GM12878 (cell line): Measurements from ENCODE around the gene LRRC51. TPM values are rescaled to one million over a fixed set of nuclear protein-coding genes. Genes with fewer than 3 reads are reported as not detected.
A peak's percentile ranks its signal among the peaks of the same experiment; 100 is the strongest.

Experiments
- ATAC-seq: fragments of 200-7000 bp; cut with Tn5 transposase; 3 replicates; pipeline ENCODE4 v1.9.1; 2020; ENCODE audit warnings: mild to moderate bottlenecking, moderate library complexity
- BruUV-seq: library from RNA; stranded (reverse); fragments of 400-500 nt; replicated peaks from 2 replicates; lab custom pipeline; 2021; lab: Mats Ljungman, UMichigan
- CTCF ChIA-PET: fragments of 300-600 bp; sonication (Branson Sonifier 250); formaldehyde crosslinking; extraction: SDS; loops from one replicate; lab custom pipeline; 2021; ENCODE audit warnings: inconsistent platforms; lab: Yijun Ruan, JAX
- POLR2A ChIA-PET: fragments of 350-600 bp; formaldehyde crosslinking; extraction: SDS; loops from one replicate; lab custom pipeline; 2021; ENCODE audit warnings: inconsistent platforms; lab: Charles Lee
- RAD21 ChIA-PET: fragments of 300-600 bp; sonication (Branson Sonifier 250); formaldehyde crosslinking; loops from one replicate; lab custom pipeline; 2023; ENCODE audit warnings: antibody characterized with exemption; ENCODE audit not compliant: unreplicated experiment; lab: Charles Lee
- SMC1A ChIA-PET: fragments of 300-600 bp; sonication (Branson Sonifier 250); formaldehyde crosslinking; loops from one replicate; lab custom pipeline; 2023; ENCODE audit not compliant: unreplicated experiment, uncharacterized antibody; lab: Charles Lee
- DNase-seq: peaks from one replicate; pipeline ENCODE4 v3.0.0-alpha.2; 2011; ENCODE audit warnings: low read depth, low spot score
- FAIRE-seq: peaks from 3 replicates; lab custom pipeline; 2011; peaks lifted over from hg19 to GRCh38; lab: Jason Lieb, UNC
- H2AFZ ChIP-seq: 2 replicates; pipeline ENCODE4 v1.6.0; 2011; ENCODE audit warnings: low read depth, low read length, control low read depth; ENCODE audit not compliant: control insufficient read depth
- H3K27ac ChIP-seq: 2 replicates; pipeline ENCODE4 v1.5.1; 2011; ENCODE audit warnings: control low read depth; ENCODE audit not compliant: control insufficient read depth, insufficient read depth
- H3K27me3 ChIP-seq, 2 experiments: replicated peaks in 1 of 2; 2 replicates each; pipeline versions ENCODE4 v1.6.0 to v1.6.1; 2011; ENCODE audit warnings: low read length in 1 of 2; ENCODE audit not compliant: control insufficient read depth in 2 of 2, insufficient read depth in 2 of 2
- H3K36me3 ChIP-seq, 2 experiments: 2 replicates each; pipeline ENCODE4 v1.5.1; 2011; ENCODE audit warnings: low read length in 1 of 2; ENCODE audit not compliant: control insufficient read depth in 2 of 2, insufficient read depth in 2 of 2
- H3K4me1 ChIP-seq: 2 replicates; pipeline ENCODE4 v1.6.1; 2011; ENCODE audit warnings: mild to moderate bottlenecking, low read length, moderate library complexity, mixed read lengths; ENCODE audit not compliant: control insufficient read depth, insufficient read depth
- H3K4me2 ChIP-seq: 2 replicates; pipeline ENCODE4 v1.6.0; 2011; ENCODE audit warnings: control low read depth; ENCODE audit not compliant: control insufficient read depth, insufficient read depth
- H3K4me3 ChIP-seq: fragments of 200-600 bp; sonication (generic); 2 replicates; pipeline ENCODE4 v1.5.1; 2016
- H3K79me2 ChIP-seq: 2 replicates; pipeline ENCODE4 v1.6.0; 2011; ENCODE audit warnings: low read length; ENCODE audit not compliant: control insufficient read depth, insufficient read depth
- H3K9ac ChIP-seq: 2 replicates; pipeline ENCODE4 v1.8.0; 2011; ENCODE audit warnings: low read length, control low read depth, mixed read lengths; ENCODE audit not compliant: control insufficient read depth, insufficient read depth
- H3K9me3 ChIP-seq: replicated peaks from 3 replicates; pipeline ENCODE4 v1.5.1; 2011; ENCODE audit warnings: mild to moderate bottlenecking, low read length; ENCODE audit not compliant: control insufficient read depth, insufficient read depth
- H4K20me1 ChIP-seq: 2 replicates; pipeline ENCODE4 v1.6.0; 2011; ENCODE audit not compliant: control insufficient read depth, insufficient read depth
- HDGF ChIP-seq: fragments of 450-650 bp; IDR thresholded peaks from 2 replicates; pipeline ENCODE4 v1.6.1; 2016; ENCODE audit warnings: antibody characterized with exemption
- IKZF1 ChIP-seq: fragments of 450-650 bp; conservative IDR thresholded peaks from 2 replicates; pipeline ENCODE4 v1.6.1; 2017; ENCODE audit warnings: antibody characterized with exemption, mild to moderate bottlenecking
- PAX8 ChIP-seq: fragments of 450-650 bp; IDR thresholded peaks from 2 replicates; pipeline ENCODE4 v1.6.1; 2017; ENCODE audit warnings: mild to moderate bottlenecking, moderate library complexity
- RELA ChIP-seq: fragments of 450-650 bp; IDR thresholded peaks from 2 replicates; pipeline ENCODE4 v1.8.0; 2014; ENCODE audit warnings: borderline replicate concordance; ENCODE audit not compliant: partially characterized antibody
- TARDBP ChIP-seq: IDR thresholded peaks from 2 replicates; pipeline ENCODE4 v1.6.1; 2016; ENCODE audit warnings: borderline replicate concordance
- ZNF384 ChIP-seq: IDR thresholded peaks from 2 replicates; pipeline ENCODE4 v1.6.1; 2012; ENCODE audit warnings: low read depth, mild to moderate bottlenecking, low read length, improper control_type of control experiment, borderline replicate concordance
- WGBS: methylation state at CpG from one replicate; pipeline ENCODE4 v1.1.6; 2016; ENCODE audit warnings: low lambda C conversion rate; ENCODE audit not compliant: insufficient replicate concordance, insufficient coverage; ENCODE audit errors: missing lambda C conversion rate; 5-methylcytosine and 5-hydroxymethylcytosine counted together
- in situ Hi-C: fragments of 300-500 bp; cut with MboI; formaldehyde crosslinking; loops from 9 replicates; pipeline ENCODE4 v1.14.3; 2018; ENCODE audit warnings: mixed read lengths
- intact Hi-C: fragments of 100-400 bp; cut with micrococcal nuclease; formaldehyde crosslinking; loops from one replicate; pipeline ENCODE4 v1.14.2; 2022; ENCODE audit not compliant: unreplicated experiment
- polyA plus RNA-seq, 11 experiments: library from polyadenylated mRNA; depleted of rRNA in 4 of 11; unstranded in 6 of 11; stranded (reverse) in 5 of 11; fragments of >200 nt; fragmentation: Nextera tagmentation in 4 of 11; fragmentation: Illumina TruSeq in 1 of 11; extraction: Ambion mirVana in 4 of 11; extraction: Trizol in 1 of 11; gene quantifications; 1 replicate in 1 of 11; 2 replicates in 10 of 11; pipeline versions ENCODE4 v1.2.1 to v1.2.3, GENCODE V29; 2011 to 2016; ENCODE audit warnings: inconsistent platforms in 2 of 11, missing spikeins in 2 of 11, low read depth in 1 of 11
- total RNA-seq, 4 experiments: library from RNA; depleted of rRNA in 3 of 4; stranded (reverse); fragments of >200 nt in 3 of 4; fragmentation: Illumina TruSeq in 1 of 4; extraction: Trizol in 1 of 4; gene quantifications; 2 replicates each; pipeline versions ENCODE4 v1.2.1 to v1.2.3, GENCODE V29; 2013 to 2021
- TF ChIP-seq, protein P1 (sequence below): fragments of 450-650 bp; IDR thresholded peaks from 2 replicates; pipeline ENCODE4 v1.6.1; 2017; ENCODE audit warnings: low read depth, mild to moderate bottlenecking, moderate library complexity
- TF ChIP-seq, protein P2 (sequence below): fragments of 450-650 bp; IDR thresholded peaks from 2 replicates; pipeline ENCODE4 v1.6.1; 2016; ENCODE audit warnings: mild to moderate bottlenecking, moderate library complexity, borderline replicate concordance
- TF ChIP-seq, protein P3 (sequence below): fragments of 150-350 bp; IDR thresholded peaks from 2 replicates; pipeline ENCODE4 v1.6.1; 2016; ENCODE audit warnings: low read depth, low read length

Gene LRRC51
- total and polyA plus RNA-seq, 10 of the 15 experiments (the other 5 are each of a cell fraction or from before 2014, with no cell fraction given) = 2.6 to 8.6 (median 5.4) TPM

DNA sequence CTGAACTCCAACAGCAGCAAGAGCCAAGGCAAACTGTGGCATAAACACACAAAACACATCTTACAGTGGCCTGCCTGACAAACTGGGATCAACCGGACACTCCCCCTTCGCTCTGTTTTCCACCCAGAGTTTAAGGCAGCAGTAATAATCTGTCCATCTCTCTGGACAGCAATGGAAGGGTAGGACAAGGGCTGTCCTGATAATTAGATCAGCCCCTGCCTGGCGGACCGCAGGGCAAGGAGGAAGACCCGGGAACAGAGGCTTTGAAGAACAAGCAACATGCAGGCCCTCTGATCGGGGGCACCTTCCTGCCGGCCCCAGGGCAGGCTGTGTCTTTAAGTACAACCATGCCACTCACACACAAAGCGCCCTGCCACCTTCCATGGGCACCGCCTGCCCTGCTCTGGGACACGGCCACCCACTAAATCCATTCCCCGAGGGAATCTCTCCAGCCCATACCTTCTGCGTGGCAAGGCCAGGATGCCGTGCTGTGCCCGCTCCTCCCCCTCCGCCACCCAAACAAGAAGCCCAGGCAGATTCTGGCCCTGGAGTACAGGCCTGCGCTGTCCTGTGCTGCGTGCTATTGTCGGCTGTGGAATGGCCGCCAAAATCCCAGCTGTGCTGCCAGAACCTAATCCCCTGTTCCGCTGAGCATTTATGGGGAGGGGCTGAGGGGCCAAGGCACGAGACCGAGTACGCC is 39.1 kb upstream of the LRRC51 start:
- ATAC-seq = peak; percentile 69
- peaks cover 4 to 8% of the 10 kb centered on the region in 2 experiments for H3K36me3 ChIP-seq
- no peaks in the 10 kb centered on the region for H3K27me3 ChIP-seq
- H2AFZ ChIP-seq = peak overlapping the region; percentile 93
- intact Hi-C loops = loop anchor here (2.0 kb wide), 1 partner anchor 39 kb away; the partner anchor contains the start of genes LRRC51 and NUMA1
- no peaks in the 10 kb centered on the region for H3K9me3 ChIP-seq
- ChIA-PET RAD21 (interaction anchor here (3.3 to 4.7 kb wide), 2 partner anchors 29 to 44 kb away, joined by 16 to 46 read pairs; no protein-coding TSS in a partner anchor), POLR2A (interaction anchor here (1.2 to 3.9 kb wide), 4 partner anchors 9 to 71 kb away, joined by 3 to 15 read pairs (median 8); partner anchors contain the start of gene ANAPC15), SMC1A (interaction anchor here (1.0 to 4.3 kb wide), 7 partner anchors 9 to 49 kb away, joined by 3 to 48 read pairs (median 10); no protein-coding TSS in a partner anchor), CTCF (interaction anchor here (1.3 to 4.4 kb wide), 8 partner anchors 9 to 390 kb away, joined by 4 to 33 read pairs (median 7); no protein-coding TSS in a partner anchor)
- H3K4me1 ChIP-seq = peaks cover 35% of the 10 kb centered on the region
- 15% methylated on average over 23 of the region's 23 CpGs for WGBS
- in situ Hi-C loops = no loop called here
- H4K20me1 ChIP-seq = no peaks in the 10 kb centered on the region
- no peak for DNase-seq
- H3K9ac ChIP-seq = peak overlapping the region; percentile 82
- FAIRE-seq = peak; percentile 61
- no TSS peak for BruUV-seq
- peak overlapping the region; percentile 88 for H3K4me2 ChIP-seq
- peak overlapping the region; percentile 71 for H3K27ac ChIP-seq
- peak overlapping the region; percentile 65 for H3K4me3 ChIP-seq
- H3K79me2 ChIP-seq = peaks cover 64% of the 10 kb centered on the region
- no peak for TF ChIP-seq RELA
- no peak for TF ChIP-seq ZNF384
- peak; percentile 45; the same call in 1 of the 2 replicates for TF ChIP-seq IKZF1
- TF ChIP-seq, protein P1, sequence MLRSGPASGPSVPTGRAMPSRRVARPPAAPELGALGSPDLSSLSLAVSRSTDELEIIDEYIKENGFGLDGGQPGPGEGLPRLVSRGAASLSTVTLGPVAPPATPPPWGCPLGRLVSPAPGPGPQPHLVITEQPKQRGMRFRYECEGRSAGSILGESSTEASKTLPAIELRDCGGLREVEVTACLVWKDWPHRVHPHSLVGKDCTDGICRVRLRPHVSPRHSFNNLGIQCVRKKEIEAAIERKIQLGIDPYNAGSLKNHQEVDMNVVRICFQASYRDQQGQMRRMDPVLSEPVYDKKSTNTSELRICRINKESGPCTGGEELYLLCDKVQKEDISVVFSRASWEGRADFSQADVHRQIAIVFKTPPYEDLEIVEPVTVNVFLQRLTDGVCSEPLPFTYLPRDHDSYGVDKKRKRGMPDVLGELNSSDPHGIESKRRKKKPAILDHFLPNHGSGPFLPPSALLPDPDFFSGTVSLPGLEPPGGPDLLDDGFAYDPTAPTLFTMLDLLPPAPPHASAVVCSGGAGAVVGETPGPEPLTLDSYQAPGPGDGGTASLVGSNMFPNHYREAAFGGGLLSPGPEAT = 0 out of 2 replicates have a peak, but pooled peaks have one; percentile 20
- TF ChIP-seq, protein P2, sequence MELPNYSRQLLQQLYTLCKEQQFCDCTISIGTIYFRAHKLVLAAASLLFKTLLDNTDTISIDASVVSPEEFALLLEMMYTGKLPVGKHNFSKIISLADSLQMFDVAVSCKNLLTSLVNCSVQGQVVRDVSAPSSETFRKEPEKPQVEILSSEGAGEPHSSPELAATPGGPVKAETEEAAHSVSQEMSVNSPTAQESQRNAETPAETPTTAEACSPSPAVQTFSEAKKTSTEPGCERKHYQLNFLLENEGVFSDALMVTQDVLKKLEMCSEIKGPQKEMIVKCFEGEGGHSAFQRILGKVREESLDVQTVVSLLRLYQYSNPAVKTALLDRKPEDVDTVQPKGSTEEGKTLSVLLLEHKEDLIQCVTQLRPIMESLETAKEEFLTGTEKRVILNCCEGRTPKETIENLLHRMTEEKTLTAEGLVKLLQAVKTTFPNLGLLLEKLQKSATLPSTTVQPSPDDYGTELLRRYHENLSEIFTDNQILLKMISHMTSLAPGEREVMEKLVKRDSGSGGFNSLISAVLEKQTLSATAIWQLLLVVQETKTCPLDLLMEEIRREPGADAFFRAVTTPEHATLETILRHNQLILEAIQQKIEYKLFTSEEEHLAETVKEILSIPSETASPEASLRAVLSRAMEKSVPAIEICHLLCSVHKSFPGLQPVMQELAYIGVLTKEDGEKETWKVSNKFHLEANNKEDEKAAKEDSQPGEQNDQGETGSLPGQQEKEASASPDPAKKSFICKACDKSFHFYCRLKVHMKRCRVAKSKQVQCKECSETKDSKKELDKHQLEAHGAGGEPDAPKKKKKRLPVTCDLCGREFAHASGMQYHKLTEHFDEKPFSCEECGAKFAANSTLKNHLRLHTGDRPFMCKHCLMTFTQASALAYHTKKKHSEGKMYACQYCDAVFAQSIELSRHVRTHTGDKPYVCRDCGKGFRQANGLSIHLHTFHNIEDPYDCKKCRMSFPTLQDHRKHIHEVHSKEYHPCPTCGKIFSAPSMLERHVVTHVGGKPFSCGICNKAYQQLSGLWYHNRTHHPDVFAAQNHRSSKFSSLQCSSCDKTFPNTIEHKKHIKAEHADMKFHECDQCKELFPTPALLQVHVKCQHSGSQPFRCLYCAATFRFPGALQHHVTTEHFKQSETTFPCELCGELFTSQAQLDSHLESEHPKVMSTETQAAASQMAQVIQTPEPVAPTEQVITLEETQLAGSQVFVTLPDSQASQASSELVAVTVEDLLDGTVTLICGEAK = peak; percentile 12; the same call in 1 of the 2 replicates
- TF ChIP-seq PAX8 = no peak
- peak; percentile 19; the same call in 1 of the 2 replicates for TF ChIP-seq HDGF
- TF ChIP-seq, protein P3, sequence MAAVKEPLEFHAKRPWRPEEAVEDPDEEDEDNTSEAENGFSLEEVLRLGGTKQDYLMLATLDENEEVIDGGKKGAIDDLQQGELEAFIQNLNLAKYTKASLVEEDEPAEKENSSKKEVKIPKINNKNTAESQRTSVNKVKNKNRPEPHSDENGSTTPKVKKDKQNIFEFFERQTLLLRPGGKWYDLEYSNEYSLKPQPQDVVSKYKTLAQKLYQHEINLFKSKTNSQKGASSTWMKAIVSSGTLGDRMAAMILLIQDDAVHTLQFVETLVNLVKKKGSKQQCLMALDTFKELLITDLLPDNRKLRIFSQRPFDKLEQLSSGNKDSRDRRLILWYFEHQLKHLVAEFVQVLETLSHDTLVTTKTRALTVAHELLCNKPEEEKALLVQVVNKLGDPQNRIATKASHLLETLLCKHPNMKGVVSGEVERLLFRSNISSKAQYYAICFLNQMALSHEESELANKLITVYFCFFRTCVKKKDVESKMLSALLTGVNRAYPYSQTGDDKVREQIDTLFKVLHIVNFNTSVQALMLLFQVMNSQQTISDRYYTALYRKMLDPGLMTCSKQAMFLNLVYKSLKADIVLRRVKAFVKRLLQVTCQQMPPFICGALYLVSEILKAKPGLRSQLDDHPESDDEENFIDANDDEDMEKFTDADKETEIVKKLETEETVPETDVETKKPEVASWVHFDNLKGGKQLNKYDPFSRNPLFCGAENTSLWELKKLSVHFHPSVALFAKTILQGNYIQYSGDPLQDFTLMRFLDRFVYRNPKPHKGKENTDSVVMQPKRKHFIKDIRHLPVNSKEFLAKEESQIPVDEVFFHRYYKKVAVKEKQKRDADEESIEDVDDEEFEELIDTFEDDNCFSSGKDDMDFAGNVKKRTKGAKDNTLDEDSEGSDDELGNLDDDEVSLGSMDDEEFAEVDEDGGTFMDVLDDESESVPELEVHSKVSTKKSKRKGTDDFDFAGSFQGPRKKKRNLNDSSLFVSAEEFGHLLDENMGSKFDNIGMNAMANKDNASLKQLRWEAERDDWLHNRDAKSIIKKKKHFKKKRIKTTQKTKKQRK = no peak
- TF ChIP-seq TARDBP = no peak
